ENCODE data around the gene USP47.

GRCh38 chr11:11958403-11959231 is 116.8 kb downstream of the USP47 start:
- TF ChIP-seq CTCF (conservative IDR thresholded peaks at IDR 0.05): no peak
- TF ChIP-seq ZFX (IDR thresholded peaks at IDR 0.05): no peak
